ENCODE results near the gene TCF4. TPM values are rescaled to one million over a fixed set of nuclear protein-coding genes. Genes with fewer than 3 reads are reported as not detected.

The TCF4 gene
- total RNA-seq, 1 experiment from 2014 or later: 12.5 TPM

DNA sequence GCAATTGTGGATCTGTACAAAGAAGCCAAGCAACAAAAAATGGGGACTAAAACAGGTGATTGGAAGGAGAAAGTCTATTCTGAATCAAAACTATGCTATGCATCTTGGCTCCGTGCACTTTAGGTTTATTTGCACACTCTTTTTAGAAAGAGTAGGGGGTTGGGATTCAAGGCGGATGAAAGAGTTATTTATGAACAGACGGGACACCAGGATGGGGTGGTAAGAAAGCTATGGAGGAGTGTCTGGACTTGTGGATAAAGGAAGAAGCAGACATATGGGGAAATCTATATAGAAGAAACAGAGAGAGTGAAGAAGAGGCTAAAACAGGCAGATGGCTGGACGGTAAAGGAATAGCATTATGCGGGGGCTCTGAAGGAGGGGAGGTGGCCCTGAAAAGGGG is 57.8 kb downstream of the TCF4 start:
- no peak overlapping the region for H2AFZ ChIP-seq (ENCODE audit: low read length)
- H3K4me1 ChIP-seq (ENCODE audit: insufficient read depth, low read length): no peaks in the 10 kb centered on the region
- no peak overlapping the region for H3K9ac ChIP-seq (ENCODE audit: low read length)
- H3K9me3 ChIP-seq (ENCODE audit: low read length): no peaks in the 10 kb centered on the region
- ChIA-PET CTCF (no interaction called here), POLR2A (ENCODE audit: unreplicated experiment) (no interaction called here)
- no peak for TF ChIP-seq EZH2 (IDR thresholded peaks at IDR 0.05; ENCODE audit: low read length, unreplicated experiment)
- no peak for TF ChIP-seq EZH2phosphoT487 (IDR thresholded peaks at IDR 0.05; ENCODE audit: borderline replicate concordance, low read length)
- TF ChIP-seq, protein P1, sequence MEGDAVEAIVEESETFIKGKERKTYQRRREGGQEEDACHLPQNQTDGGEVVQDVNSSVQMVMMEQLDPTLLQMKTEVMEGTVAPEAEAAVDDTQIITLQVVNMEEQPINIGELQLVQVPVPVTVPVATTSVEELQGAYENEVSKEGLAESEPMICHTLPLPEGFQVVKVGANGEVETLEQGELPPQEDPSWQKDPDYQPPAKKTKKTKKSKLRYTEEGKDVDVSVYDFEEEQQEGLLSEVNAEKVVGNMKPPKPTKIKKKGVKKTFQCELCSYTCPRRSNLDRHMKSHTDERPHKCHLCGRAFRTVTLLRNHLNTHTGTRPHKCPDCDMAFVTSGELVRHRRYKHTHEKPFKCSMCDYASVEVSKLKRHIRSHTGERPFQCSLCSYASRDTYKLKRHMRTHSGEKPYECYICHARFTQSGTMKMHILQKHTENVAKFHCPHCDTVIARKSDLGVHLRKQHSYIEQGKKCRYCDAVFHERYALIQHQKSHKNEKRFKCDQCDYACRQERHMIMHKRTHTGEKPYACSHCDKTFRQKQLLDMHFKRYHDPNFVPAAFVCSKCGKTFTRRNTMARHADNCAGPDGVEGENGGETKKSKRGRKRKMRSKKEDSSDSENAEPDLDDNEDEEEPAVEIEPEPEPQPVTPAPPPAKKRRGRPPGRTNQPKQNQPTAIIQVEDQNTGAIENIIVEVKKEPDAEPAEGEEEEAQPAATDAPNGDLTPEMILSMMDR (conservative IDR thresholded peaks at IDR 0.05; ENCODE audit: low read depth, low read length): no peak
- H3K27me3 ChIP-seq (ENCODE audit: low read length): no peaks in the 10 kb centered on the region
- no TSS peak for BruUV-seq (replicated peaks)
- no peak overlapping the region for H3K27ac ChIP-seq (ENCODE audit: low read length)
- no peak overlapping the region for H3K4me3 ChIP-seq (ENCODE audit: low read length)
- DNase-seq (no peak), ATAC-seq (no peak)
- no peaks in the 10 kb centered on the region for H3K9me2 ChIP-seq (replicated peaks; ENCODE audit: low read length)
- intact Hi-C loops (cut with micrococcal nuclease): no loop called here
- H3K36me3 ChIP-seq (ENCODE audit: low read depth, low read length): no peaks in the 10 kb centered on the region
- no peaks in the 10 kb centered on the region for H3K79me2 ChIP-seq (ENCODE audit: low read length)
- no peak overlapping the region for H3K4me2 ChIP-seq (ENCODE audit: low read length)
- no peaks in the 10 kb centered on the region for H3F3A ChIP-seq (ENCODE audit: low read length, unreplicated experiment)
- no peaks in the 10 kb centered on the region for H4K20me1 ChIP-seq (ENCODE audit: low read length)

DNA sequence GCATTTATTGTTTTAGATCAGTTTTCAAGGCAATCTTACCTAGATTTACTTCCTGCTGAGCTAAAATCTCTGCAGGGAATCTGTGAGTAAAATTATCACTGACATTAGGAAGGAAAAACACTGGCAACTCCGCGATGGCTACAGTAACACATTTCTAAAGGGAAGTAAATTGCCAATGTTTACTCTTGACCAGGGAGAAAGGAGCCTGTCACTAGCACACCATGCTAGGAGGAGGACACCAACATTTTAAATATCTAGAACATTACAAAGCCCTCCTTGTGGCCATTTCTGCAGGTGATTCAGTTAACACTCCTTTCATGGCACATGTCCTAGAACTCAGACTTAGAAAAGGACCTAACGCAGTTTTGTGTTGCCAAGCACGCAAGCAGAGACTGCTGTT is 58.4 kb downstream of the TCF4 start:
- Histone ChIP-seq H4K20me1 (ENCODE audit: low read length) (no peaks in the 10 kb centered on the region), H3K27ac (ENCODE audit: low read length) (no peak overlapping the region), H3K27me3 (ENCODE audit: low read length) (no peaks in the 10 kb centered on the region), H3K9ac (ENCODE audit: low read length) (no peak overlapping the region), H2AFZ (ENCODE audit: low read length) (no peak overlapping the region), H3F3A (ENCODE audit: low read length, unreplicated experiment) (no peaks in the 10 kb centered on the region), H3K4me1 (ENCODE audit: insufficient read depth, low read length) (no peaks in the 10 kb centered on the region), H3K9me3 (ENCODE audit: low read length) (no peaks in the 10 kb centered on the region), H3K4me3 (ENCODE audit: low read length) (no peak overlapping the region), H3K79me2 (ENCODE audit: low read length) (no peaks in the 10 kb centered on the region), H3K9me2 (replicated peaks; ENCODE audit: low read length) (no peaks in the 10 kb centered on the region), H3K4me2 (ENCODE audit: low read length) (no peak overlapping the region), H3K36me3 (ENCODE audit: low read depth, low read length) (no peaks in the 10 kb centered on the region)
- TF ChIP-seq EZH2 (IDR thresholded peaks at IDR 0.05; ENCODE audit: low read length, unreplicated experiment): no peak
- TF ChIP-seq EZH2phosphoT487 (IDR thresholded peaks at IDR 0.05; ENCODE audit: borderline replicate concordance, low read length): no peak
- TF ChIP-seq, protein P1 (conservative IDR thresholded peaks at IDR 0.05; ENCODE audit: low read depth, low read length): no peak
- intact Hi-C loops (cut with micrococcal nuclease): no loop called here
- ChIA-PET POLR2A (ENCODE audit: unreplicated experiment) (no interaction called here), CTCF (no interaction called here)
- DNase-seq (no peak), ATAC-seq (no peak)
- no TSS peak for BruUV-seq (replicated peaks)

DNA sequence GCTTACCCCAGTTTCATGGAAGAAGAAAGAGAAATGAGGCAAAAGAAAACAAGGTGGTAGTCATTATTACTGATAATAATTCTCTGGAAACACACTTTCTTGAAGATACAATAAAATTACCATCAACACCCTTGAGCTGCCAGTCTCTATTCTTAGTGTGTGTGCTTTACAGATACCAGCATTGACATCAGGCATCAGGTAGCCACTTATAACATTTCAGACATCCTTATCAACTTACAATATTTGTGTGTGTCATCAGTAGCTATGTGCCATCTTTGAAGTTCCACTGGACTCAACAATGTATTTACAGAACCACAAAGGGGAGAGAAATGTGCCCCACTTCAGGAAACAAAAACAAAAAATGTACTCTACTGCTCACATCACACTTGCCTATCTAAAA is 62.1 kb downstream of the TCF4 start:
- no peaks in the 10 kb centered on the region for H3K27me3 ChIP-seq (ENCODE audit: low read length)
- no peak overlapping the region for H3K9ac ChIP-seq (ENCODE audit: low read length)
- H3K27ac ChIP-seq (ENCODE audit: low read length): no peak overlapping the region
- H3K36me3 ChIP-seq (ENCODE audit: low read depth, low read length): no peaks in the 10 kb centered on the region
- no peaks in the 10 kb centered on the region for H3K4me1 ChIP-seq (ENCODE audit: insufficient read depth, low read length)
- no peaks in the 10 kb centered on the region for H4K20me1 ChIP-seq (ENCODE audit: low read length)
- H3K9me3 ChIP-seq (ENCODE audit: low read length): no peaks in the 10 kb centered on the region
- no peaks in the 10 kb centered on the region for H3K9me2 ChIP-seq (replicated peaks; ENCODE audit: low read length)
- ChIA-PET POLR2A (ENCODE audit: unreplicated experiment) (no interaction called here), CTCF (no interaction called here)
- ATAC-seq (no peak), DNase-seq (no peak)
- intact Hi-C loops (cut with micrococcal nuclease): no loop called here
- no peak overlapping the region for H3K4me3 ChIP-seq (ENCODE audit: low read length)
- BruUV-seq (replicated peaks): no TSS peak
- H2AFZ ChIP-seq (ENCODE audit: low read length): no peak overlapping the region
- H3K4me2 ChIP-seq (ENCODE audit: low read length): no peak overlapping the region
- no peaks in the 10 kb centered on the region for H3K79me2 ChIP-seq (ENCODE audit: low read length)
- H3F3A ChIP-seq (ENCODE audit: low read length, unreplicated experiment): no peaks in the 10 kb centered on the region
- TF ChIP-seq, protein P1 (conservative IDR thresholded peaks at IDR 0.05; ENCODE audit: low read depth, low read length): no peak
- no peak for TF ChIP-seq EZH2phosphoT487 (IDR thresholded peaks at IDR 0.05; ENCODE audit: borderline replicate concordance, low read length)
- no peak for TF ChIP-seq EZH2 (IDR thresholded peaks at IDR 0.05; ENCODE audit: low read length, unreplicated experiment)
